ENCODE results near the gene SCMH1. TPM values are rescaled to one million over a fixed set of nuclear protein-coding genes. Genes with fewer than 3 reads are reported as not detected.

The SCMH1 gene
- total and polyA plus RNA-seq, 2 of the 4 experiments (the other 2 are of a cell fraction), result 9.0 to 19.4 TPM

DNA sequence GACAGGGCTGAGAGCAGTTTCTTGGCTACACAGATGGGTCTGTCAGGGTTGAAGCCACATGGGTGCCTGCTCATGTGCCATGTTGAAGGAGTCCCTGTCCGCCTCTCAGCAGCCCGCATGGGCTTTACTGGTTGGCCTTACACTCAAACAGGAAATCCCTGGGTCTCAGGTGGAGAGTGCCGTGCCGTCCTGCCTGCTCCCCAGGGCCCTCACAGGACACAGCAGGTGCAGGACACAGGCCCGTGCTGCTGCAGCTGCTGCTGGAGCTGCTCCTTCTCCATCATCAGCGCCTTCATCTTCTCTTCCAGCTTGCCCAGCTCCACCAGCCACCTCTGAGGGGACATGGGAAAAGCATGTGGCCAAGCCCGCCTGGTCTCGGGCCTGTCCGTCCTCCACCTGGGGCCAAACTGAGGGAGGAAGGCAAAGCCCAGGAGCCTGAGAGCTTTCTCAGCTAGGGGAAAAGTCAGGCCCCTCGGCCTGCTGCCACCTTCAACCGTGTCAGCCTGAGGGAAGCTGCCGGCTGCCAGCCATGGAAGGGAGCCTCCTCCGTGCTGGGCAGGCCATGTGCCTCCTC lies 226.1 kb downstream of the SCMH1 start (continued):
- no peak for TF ChIP-seq CTCF (conservative IDR thresholded peaks at IDR 0.05; ENCODE audit: low read depth, low read length)

GRCh38 chr1:41015281-41015896 lies 226.7 kb downstream of the SCMH1 start:
- peaks cover 27% of the 10 kb centered on the region for H3K36me3 ChIP-seq (ENCODE audit: control insufficient read depth, insufficient read depth, low read length)
- 100% methylated on average over 2 of the region's 5 CpGs; no CpG with 5 or more reads in 1 of the 2 experiments for WGBS, 2 experiments (ENCODE audit: extremely low coverage in 2 of 2, insufficient read length in 1 of 2)
- no peak overlapping the region for H3K23ac ChIP-seq (ENCODE audit: low read depth, low read length)
- ChIA-PET POLR2A (ENCODE audit: unreplicated experiment) (no interaction called here), CTCF (interaction anchor here (0.9 kb wide), 1 partner anchor 12 kb away, joined by 3 read pairs; no protein-coding TSS in a partner anchor)
- no peak overlapping the region for H2AFZ ChIP-seq (replicated peaks; ENCODE audit: low read length, poor library complexity)
- H2BK15ac ChIP-seq (ENCODE audit: low read depth, low read length), result no peak overlapping the region
- H2BK5ac ChIP-seq (ENCODE audit: low read depth, low read length, poor library complexity, severe bottlenecking), result no peak overlapping the region
- H4K5ac ChIP-seq (ENCODE audit: low read depth, low read length), result no peak overlapping the region
- H3K79me1 ChIP-seq (ENCODE audit: low read depth in 1 of 2, low read length in 2 of 2), result peaks cover 2 to 40% of the 10 kb centered on the region in 2 experiments; a peak in 3 of 4 replicates
- no peak overlapping the region for H2BK120ac ChIP-seq (ENCODE audit: low read depth, low read length)
- intact Hi-C loops (cut with micrococcal nuclease) (no loop called here), dilution Hi-C loops (cut with HindIII; ENCODE audit: low sequenced_read_pairs, unreplicated experiment) (no loop called here), in situ Hi-C loops (cut with MboI; ENCODE audit: low sequenced_read_pairs) (no loop called here)
- H3K14ac ChIP-seq (replicated peaks; ENCODE audit: low read depth, low read length), result no peak overlapping the region
- ATAC-seq (ENCODE audit: low read depth) (no peak), DNase-seq (no peak)
- H3K27ac ChIP-seq (ENCODE audit: insufficient read depth, low read length), result no peak overlapping the region
- H3K4me3 ChIP-seq (ENCODE audit: insufficient read depth, low read depth, low read length), result no peak overlapping the region
- no peaks in the 10 kb centered on the region for H3K4me1 ChIP-seq (ENCODE audit: control insufficient read depth, insufficient read depth, low read length)
- H3K9me3 ChIP-seq (ENCODE audit: control insufficient read depth, insufficient read depth, low read length), result no peaks in the 10 kb centered on the region
- BruUV-seq (replicated peaks), result no TSS peak
- no peak for TF ChIP-seq MXI1 (IDR thresholded peaks at IDR 0.05; ENCODE audit: borderline replicate concordance, low read depth, low read length)
- TF ChIP-seq RFX5 (IDR thresholded peaks at IDR 0.05; ENCODE audit: low read depth, low read length), result no peak
- TF ChIP-seq, protein P1, sequence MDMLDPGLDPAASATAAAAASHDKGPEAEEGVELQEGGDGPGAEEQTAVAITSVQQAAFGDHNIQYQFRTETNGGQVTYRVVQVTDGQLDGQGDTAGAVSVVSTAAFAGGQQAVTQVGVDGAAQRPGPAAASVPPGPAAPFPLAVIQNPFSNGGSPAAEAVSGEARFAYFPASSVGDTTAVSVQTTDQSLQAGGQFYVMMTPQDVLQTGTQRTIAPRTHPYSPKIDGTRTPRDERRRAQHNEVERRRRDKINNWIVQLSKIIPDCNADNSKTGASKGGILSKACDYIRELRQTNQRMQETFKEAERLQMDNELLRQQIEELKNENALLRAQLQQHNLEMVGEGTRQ (IDR thresholded peaks at IDR 0.05; ENCODE audit: low read depth, low read length), result no peak
- no peak for TF ChIP-seq POLR2A (IDR thresholded peaks at IDR 0.05; ENCODE audit: low read depth, low read length)
- H3K18ac ChIP-seq (ENCODE audit: low read depth, low read length), result no peak overlapping the region
- H3K9ac ChIP-seq (ENCODE audit: low read depth, low read length), result no peak overlapping the region
- H4K91ac ChIP-seq (ENCODE audit: insufficient read depth, low read depth, low read length), result no peak overlapping the region
- H3K4ac ChIP-seq (ENCODE audit: low read depth, low read length), result no peak overlapping the region
- H3K4me2 ChIP-seq (ENCODE audit: low read depth, low read length), result no peak overlapping the region
- H2AK5ac ChIP-seq (ENCODE audit: low read depth, low read length), result no peak overlapping the region
- H3K27me3 ChIP-seq (ENCODE audit: control insufficient read depth, insufficient read depth, low read length), result no peaks in the 10 kb centered on the region
- no peaks in the 10 kb centered on the region for H3K9me1 ChIP-seq (ENCODE audit: insufficient read depth, low read length)
- no peak overlapping the region for H3K56ac ChIP-seq (ENCODE audit: extremely low read depth, insufficient read depth, low read length)
- no peak overlapping the region for H4K8ac ChIP-seq (ENCODE audit: low read depth in 2 of 2, low read length in 2 of 2)
- H4K20me1 ChIP-seq (ENCODE audit: insufficient read depth, low read length), result peaks cover 5% of the 10 kb centered on the region; the same call in 1 of the 2 replicates
- H2AK9ac ChIP-seq (replicated peaks; ENCODE audit: low read depth, low read length, poor library complexity), result no peak overlapping the region
- H2BK20ac ChIP-seq (ENCODE audit: low read depth, low read length), result no peak overlapping the region

Measured in IMR-90 (cell line).